Purkinje cell (primary cell): ENCODE data around the gene CENPVL3. TPM values are rescaled to one million over a fixed set of nuclear protein-coding genes. Genes with fewer than 3 reads are reported as not detected.

ENCODE experiments used
- polyA plus RNA-seq: library from polyadenylated mRNA; unstranded; fragments of >200 nt; fragmentation: Nextera tagmentation; gene quantifications from 2 replicates; pipeline ENCODE4 v1.2.1, GENCODE V29; 2014

Gene CENPVL3
- polyA plus RNA-seq = not detected in 2 replicates

GRCh38 chrX:51618241-51619155, at the start of gene CENPVL3:
CENPVL3 (minus strand) TSS chrX:51618912; CDS start chrX:51618873, 39 bp downstream.

Other genes starting within 250 kb of the CENPVL3 start
- gene NUDT11, start 122.3 kb downstream of the CENPVL3 start, polyA plus RNA-seq = 6.3 and 17.3 TPM in 2 replicates
- gene CENPVL2, start 63.9 kb upstream of the CENPVL3 start, polyA plus RNA-seq = 0.35 and 0.92 TPM in 2 replicates
- 0.35 and 0.92 TPM in 2 replicates for gene CENPVL1, start 91.6 kb upstream of the CENPVL3 start, polyA plus RNA-seq
- 17.6 and 39.0 TPM in 2 replicates for gene GSPT2, start 124.5 kb upstream of the CENPVL3 start, polyA plus RNA-seq